GM23338 (cell line): ENCODE data around the gene ACOX3.

Source experiments
- EZH2 ChIP-seq: fragments of 200-600 bp; sonication (generic); IDR thresholded peaks from one replicate; pipeline ENCODE4 v1.8.0; 2017; ENCODE audit warnings: antibody characterized with exemption, mild to moderate bottlenecking, low read depth; ENCODE audit not compliant: unreplicated experiment
- TF ChIP-seq, protein P1 (sequence below), 2 experiments: fragments of 200-600 bp in 1 of 2; sonication (generic) in 1 of 2; conservative IDR thresholded peaks; 2 replicates each; pipeline versions ENCODE4 v1.5.1 to v1.6.1; 2016 to 2017; ENCODE audit warnings: antibody characterized with exemption in 2 of 2, low read depth in 2 of 2, mild to moderate bottlenecking in 2 of 2, moderate library complexity in 1 of 2

GRCh38 chr4:8350841-8351461, 89.6 kb downstream of the ACOX3 start:
- TF ChIP-seq, protein P1, sequence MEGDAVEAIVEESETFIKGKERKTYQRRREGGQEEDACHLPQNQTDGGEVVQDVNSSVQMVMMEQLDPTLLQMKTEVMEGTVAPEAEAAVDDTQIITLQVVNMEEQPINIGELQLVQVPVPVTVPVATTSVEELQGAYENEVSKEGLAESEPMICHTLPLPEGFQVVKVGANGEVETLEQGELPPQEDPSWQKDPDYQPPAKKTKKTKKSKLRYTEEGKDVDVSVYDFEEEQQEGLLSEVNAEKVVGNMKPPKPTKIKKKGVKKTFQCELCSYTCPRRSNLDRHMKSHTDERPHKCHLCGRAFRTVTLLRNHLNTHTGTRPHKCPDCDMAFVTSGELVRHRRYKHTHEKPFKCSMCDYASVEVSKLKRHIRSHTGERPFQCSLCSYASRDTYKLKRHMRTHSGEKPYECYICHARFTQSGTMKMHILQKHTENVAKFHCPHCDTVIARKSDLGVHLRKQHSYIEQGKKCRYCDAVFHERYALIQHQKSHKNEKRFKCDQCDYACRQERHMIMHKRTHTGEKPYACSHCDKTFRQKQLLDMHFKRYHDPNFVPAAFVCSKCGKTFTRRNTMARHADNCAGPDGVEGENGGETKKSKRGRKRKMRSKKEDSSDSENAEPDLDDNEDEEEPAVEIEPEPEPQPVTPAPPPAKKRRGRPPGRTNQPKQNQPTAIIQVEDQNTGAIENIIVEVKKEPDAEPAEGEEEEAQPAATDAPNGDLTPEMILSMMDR (conservative IDR thresholded peaks at IDR 0.05; ENCODE audit: low read depth in 2 of 2) = no peak
- TF ChIP-seq EZH2 = no peak
